ENCODE data around the gene LSM10.
A peak's percentile ranks its signal among the peaks of the same experiment; 100 is the strongest.

The LSM10 gene

GRCh38 chr1:36415661-36416326 is 18.1 kb upstream of the LSM10 start:
- no peaks in the 10 kb centered on the region for H3K27me3 ChIP-seq (ENCODE audit: control insufficient read depth, low read length)
- no peak for TF ChIP-seq CTCF (IDR thresholded peaks at IDR 0.05; ENCODE audit: low read depth, low read length, poor library complexity, severe bottlenecking)
- no peak for TF ChIP-seq EZH2phosphoT487 (IDR thresholded peaks at IDR 0.05; ENCODE audit: borderline replicate concordance, low read length)
- no peaks in the 10 kb centered on the region for H3K36me3 ChIP-seq (ENCODE audit: control insufficient read depth, low read length)
- H3F3A ChIP-seq (ENCODE audit: control insufficient read depth, insufficient read depth) = no peaks in the 10 kb centered on the region
- peaks cover 48% of the 10 kb centered on the region for H3K4me1 ChIP-seq (ENCODE audit: control insufficient read depth, low read length)
- no peaks in the 10 kb centered on the region for H3K9me2 ChIP-seq (replicated peaks; ENCODE audit: control insufficient read depth, low read length)
- no peaks in the 10 kb centered on the region for H3K79me2 ChIP-seq (ENCODE audit: control insufficient read depth, low read length)
- H3K4me3 ChIP-seq (ENCODE audit: low read length) = no peak overlapping the region
- no peaks in the 10 kb centered on the region for H4K20me1 ChIP-seq (ENCODE audit: control insufficient read depth, insufficient read depth, low read depth, low read length)
- H3K4me2 ChIP-seq (ENCODE audit: low read length) = no peak overlapping the region
- no peak overlapping the region for H3K27ac ChIP-seq (ENCODE audit: low read depth, low read length)
- H3K9me3 ChIP-seq (ENCODE audit: control insufficient read depth, insufficient read depth, low read length) = peaks cover 17% of the 10 kb centered on the region

GRCh38 chr1:36414384-36414783 is 16.7 kb upstream of the LSM10 start:
- TF ChIP-seq EZH2phosphoT487 (IDR thresholded peaks at IDR 0.05; ENCODE audit: borderline replicate concordance, low read length) (no peak), CTCF (IDR thresholded peaks at IDR 0.05; ENCODE audit: low read depth, low read length, poor library complexity, severe bottlenecking) (no peak)
- Histone ChIP-seq H3K4me1 (ENCODE audit: control insufficient read depth, low read length) (peaks cover 34% of the 10 kb centered on the region), H3K9me2 (replicated peaks; ENCODE audit: control insufficient read depth, low read length) (no peaks in the 10 kb centered on the region), H3K9me3 (ENCODE audit: control insufficient read depth, insufficient read depth, low read length) (peaks cover 17% of the 10 kb centered on the region), H3K4me2 (ENCODE audit: low read length) (no peak overlapping the region), H4K20me1 (ENCODE audit: control insufficient read depth, insufficient read depth, low read depth, low read length) (no peaks in the 10 kb centered on the region), H3K27ac (ENCODE audit: low read depth, low read length) (no peak overlapping the region), H3K79me2 (ENCODE audit: control insufficient read depth, low read length) (no peaks in the 10 kb centered on the region), H3K4me3 (ENCODE audit: low read length) (no peak overlapping the region), H3F3A (ENCODE audit: control insufficient read depth, insufficient read depth) (no peaks in the 10 kb centered on the region), H3K27me3 (ENCODE audit: control insufficient read depth, low read length) (no peaks in the 10 kb centered on the region), H3K36me3 (ENCODE audit: control insufficient read depth, low read length) (no peaks in the 10 kb centered on the region)

- Histone ChIP-seq H4K20me1 (ENCODE audit: control insufficient read depth, insufficient read depth, low read depth, low read length) (no peaks in the 10 kb centered on the region), H3K9me3 (ENCODE audit: control insufficient read depth, insufficient read depth, low read length) (peaks cover 17% of the 10 kb centered on the region), H3F3A (ENCODE audit: control insufficient read depth, insufficient read depth) (no peaks in the 10 kb centered on the region), H3K9me2 (replicated peaks; ENCODE audit: control insufficient read depth, low read length) (no peaks in the 10 kb centered on the region), H3K79me2 (ENCODE audit: control insufficient read depth, low read length) (no peaks in the 10 kb centered on the region), H3K4me2 (ENCODE audit: low read length) (no peak overlapping the region), H3K27me3 (ENCODE audit: control insufficient read depth, low read length) (no peaks in the 10 kb centered on the region), H3K4me3 (ENCODE audit: low read length) (no peak overlapping the region), H3K36me3 (ENCODE audit: control insufficient read depth, low read length) (no peaks in the 10 kb centered on the region), H3K4me1 (ENCODE audit: control insufficient read depth, low read length) (peaks cover 27% of the 10 kb centered on the region), H3K27ac (ENCODE audit: low read depth, low read length) (no peak overlapping the region)
- TF ChIP-seq CTCF (IDR thresholded peaks at IDR 0.05; ENCODE audit: low read depth, low read length, poor library complexity, severe bottlenecking) (peak; percentile 21), EZH2phosphoT487 (IDR thresholded peaks at IDR 0.05; ENCODE audit: borderline replicate concordance, low read length) (no peak)
These were observed 14.3 kb upstream of the LSM10 start for GRCh38 chr1:36411674-36412648.
